Measurements from ENCODE around the gene AIFM2. TPM values are rescaled to one million over a fixed set of nuclear protein-coding genes. Genes with fewer than 3 reads are reported as not detected.

Gene AIFM2
- total RNA-seq, 4 donors from 2014 or later: 22.0 to 38.3 (median 31.1) TPM

DNA sequence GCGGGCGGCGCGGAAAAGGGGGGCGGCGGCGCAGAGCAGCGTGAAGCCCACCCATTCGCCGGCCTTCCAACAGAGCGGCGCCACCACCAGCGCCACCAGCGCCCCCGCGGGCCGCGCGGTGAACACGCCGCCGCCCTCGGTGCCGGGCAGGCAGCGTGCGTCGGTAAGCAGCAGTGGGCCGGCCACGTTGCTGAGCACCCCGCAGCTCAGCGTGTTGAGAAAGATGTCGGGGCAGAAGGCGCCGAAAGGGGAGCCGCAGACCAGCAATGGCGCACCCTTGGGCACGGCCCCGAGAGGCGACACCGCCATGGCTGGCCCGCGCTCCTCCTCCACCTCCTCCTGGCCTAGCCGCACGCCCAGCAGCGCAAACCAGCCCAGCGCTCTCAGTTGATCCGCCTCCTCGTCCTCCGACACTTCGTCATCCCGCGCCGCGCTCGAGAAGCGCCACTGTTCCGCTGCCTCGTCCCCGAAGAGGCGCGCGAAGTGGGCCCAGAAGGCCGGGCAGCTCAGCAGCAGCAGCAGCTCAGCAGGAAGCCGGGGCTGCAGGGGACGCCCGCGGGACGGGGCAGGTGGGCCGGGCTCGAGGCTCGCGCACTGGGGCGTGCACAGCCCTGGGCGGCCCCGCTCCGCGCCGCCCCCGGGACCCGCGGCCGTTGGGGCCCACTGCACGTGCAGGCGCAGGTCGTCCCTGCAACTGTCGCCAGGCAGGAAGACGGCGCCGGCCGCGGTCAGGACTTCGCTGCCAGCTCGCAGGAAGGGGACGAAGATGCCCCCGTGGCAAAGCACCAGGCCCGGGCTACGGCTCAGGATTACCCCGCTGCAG, 13.3 kb upstream of the AIFM2 start:
- H3K4me1 ChIP-seq: peaks cover 13 to 17% of the 10 kb centered on the region in 2 donors
- peak in 1 of 2 donors; percentile 31 for TF ChIP-seq POLR2A (IDR thresholded peaks at IDR 0.05)
- TF ChIP-seq, protein P1, sequence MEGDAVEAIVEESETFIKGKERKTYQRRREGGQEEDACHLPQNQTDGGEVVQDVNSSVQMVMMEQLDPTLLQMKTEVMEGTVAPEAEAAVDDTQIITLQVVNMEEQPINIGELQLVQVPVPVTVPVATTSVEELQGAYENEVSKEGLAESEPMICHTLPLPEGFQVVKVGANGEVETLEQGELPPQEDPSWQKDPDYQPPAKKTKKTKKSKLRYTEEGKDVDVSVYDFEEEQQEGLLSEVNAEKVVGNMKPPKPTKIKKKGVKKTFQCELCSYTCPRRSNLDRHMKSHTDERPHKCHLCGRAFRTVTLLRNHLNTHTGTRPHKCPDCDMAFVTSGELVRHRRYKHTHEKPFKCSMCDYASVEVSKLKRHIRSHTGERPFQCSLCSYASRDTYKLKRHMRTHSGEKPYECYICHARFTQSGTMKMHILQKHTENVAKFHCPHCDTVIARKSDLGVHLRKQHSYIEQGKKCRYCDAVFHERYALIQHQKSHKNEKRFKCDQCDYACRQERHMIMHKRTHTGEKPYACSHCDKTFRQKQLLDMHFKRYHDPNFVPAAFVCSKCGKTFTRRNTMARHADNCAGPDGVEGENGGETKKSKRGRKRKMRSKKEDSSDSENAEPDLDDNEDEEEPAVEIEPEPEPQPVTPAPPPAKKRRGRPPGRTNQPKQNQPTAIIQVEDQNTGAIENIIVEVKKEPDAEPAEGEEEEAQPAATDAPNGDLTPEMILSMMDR (IDR thresholded peaks at IDR 0.05): peak; percentile 22 to 65 (median 40)
- no peaks in the 10 kb centered on the region for H3K9me3 ChIP-seq
- H3K36me3 ChIP-seq: peaks cover 0 to 9% of the 10 kb centered on the region in 2 donors
- peak overlapping the region; percentile 65 to 96 (median 71) for H3K4me3 ChIP-seq (replicated peaks in 1 of 3)
- WGBS, 2 donors: 0% methylated on average over 4 to 5 of the region's 98 CpGs
- DNase-seq: peak; percentile 60 to 66
- intact Hi-C loops (cut with DNase I): no loop called here
- peak overlapping the region; percentile 65 to 93 (median 87) for H3K27ac ChIP-seq
- H3K27me3 ChIP-seq: no peaks in the 10 kb centered on the region

DNA sequence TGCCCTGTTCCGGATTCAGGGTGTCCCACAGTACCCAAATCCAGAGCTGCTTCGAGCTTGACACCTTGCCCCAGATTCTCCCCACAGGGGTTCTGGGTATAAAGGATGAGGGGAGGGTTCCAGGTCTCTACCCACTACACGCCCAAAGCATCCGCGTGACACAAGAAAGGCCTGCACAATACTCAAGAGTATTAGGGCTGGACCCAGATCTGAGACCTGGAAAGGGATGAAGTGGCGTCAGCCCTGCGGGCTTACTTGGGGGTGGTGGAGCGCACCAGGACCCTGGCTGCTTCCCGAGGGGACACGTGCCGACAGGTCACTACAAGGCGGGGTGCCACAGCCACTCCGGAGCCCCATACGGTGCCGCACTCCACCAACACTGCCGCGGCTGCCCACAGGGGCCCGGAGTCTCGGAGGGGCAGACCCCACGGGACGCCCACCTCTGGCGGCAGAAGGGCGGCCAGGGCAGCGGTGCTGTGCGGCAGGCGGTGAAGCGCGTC, 12.6 kb upstream of the AIFM2 start:
- 10 to 67% methylated on average over 2 to 20 of the region's 28 CpGs for WGBS, 2 donors
- intact Hi-C loops (cut with DNase I): no loop called here
- no peak for TF ChIP-seq POLR2A (IDR thresholded peaks at IDR 0.05)
- TF ChIP-seq, protein P1 (IDR thresholded peaks at IDR 0.05): no peak
- no peaks in the 10 kb centered on the region for H3K27me3 ChIP-seq
- peaks cover 13 to 17% of the 10 kb centered on the region in 2 donors for H3K4me1 ChIP-seq
- peak overlapping the region; percentile 65 to 96 (median 71) for H3K4me3 ChIP-seq (replicated peaks in 1 of 3)
- DNase-seq: peak; percentile 35
- peak overlapping the region; percentile 65 to 93 (median 87) for H3K27ac ChIP-seq
- H3K36me3 ChIP-seq: peaks cover 0 to 4% of the 10 kb centered on the region in 2 donors
- no peaks in the 10 kb centered on the region for H3K9me3 ChIP-seq

DNA sequence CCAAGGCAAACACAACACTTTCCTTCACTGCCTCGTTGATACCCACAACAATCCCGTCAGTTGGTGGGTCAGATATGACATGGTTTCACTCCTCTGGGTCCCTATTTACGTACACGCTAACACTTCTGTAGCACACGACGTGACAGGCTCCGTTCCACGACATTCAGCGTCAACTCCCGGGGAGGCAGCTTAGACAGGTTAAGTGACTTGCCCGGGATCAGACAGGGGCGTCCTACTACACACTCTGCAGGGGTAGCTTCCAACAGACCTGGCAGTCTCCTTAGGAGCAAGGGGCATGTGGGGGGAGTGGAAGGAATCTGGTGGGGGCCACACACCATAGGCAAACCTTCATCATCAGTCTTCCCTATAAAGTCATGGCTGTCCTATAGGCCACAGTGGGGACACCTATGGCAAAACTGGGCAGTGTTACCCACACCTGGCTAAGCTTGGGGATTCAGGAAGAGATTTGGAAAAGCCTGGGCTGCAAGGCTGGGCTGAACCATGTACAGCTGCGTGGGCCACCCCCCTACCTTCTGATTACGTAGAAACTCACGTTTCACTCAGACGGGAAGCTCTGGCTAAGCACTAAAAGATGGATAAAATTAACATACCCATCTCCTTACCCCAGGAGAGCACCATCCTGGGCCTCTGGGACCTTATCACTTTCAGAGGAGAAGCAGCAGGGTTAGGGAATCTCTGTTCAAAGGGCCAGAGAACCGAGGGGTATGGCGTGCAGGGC, 11.9 kb upstream of the AIFM2 start:
- H3K27me3 ChIP-seq: no peaks in the 10 kb centered on the region
- WGBS, 2 donors: 82 to 85% methylated on average over 18 of the region's 18 CpGs
- no peak overlapping the region for H3K27ac ChIP-seq
- TF ChIP-seq, protein P1 (IDR thresholded peaks at IDR 0.05): no peak
- no peak for TF ChIP-seq POLR2A (IDR thresholded peaks at IDR 0.05)
- intact Hi-C loops (cut with DNase I): no loop called here
- DNase-seq: no peak
- H3K4me1 ChIP-seq: peaks cover 13 to 17% of the 10 kb centered on the region in 2 donors
- H3K36me3 ChIP-seq: peaks cover 0 to under 1% of the 10 kb centered on the region in 2 donors
- H3K4me3 ChIP-seq (replicated peaks in 1 of 3): no peak overlapping the region
- no peaks in the 10 kb centered on the region for H3K9me3 ChIP-seq

GRCh38 chr10:70142555-70142954, 9.9 kb upstream of the AIFM2 start:
- no peak for DNase-seq
- intact Hi-C loops (cut with DNase I): no loop called here
- peaks cover 0 to 3% of the 10 kb centered on the region in 2 donors for H3K36me3 ChIP-seq

More at GRCh38 chr10:70142555-70142954, 9.9 kb upstream of the AIFM2 start:
- WGBS, 2 donors: 91% methylated on average over 10 of the region's 10 CpGs
- Histone ChIP-seq H3K4me3 (replicated peaks in 1 of 3) (no peak overlapping the region), H3K27ac (no peak overlapping the region), H3K9me3 (no peaks in the 10 kb centered on the region), H3K27me3 (no peaks in the 10 kb centered on the region), H3K4me1 (peaks cover 13 to 17% of the 10 kb centered on the region in 2 donors)
- TF ChIP-seq, protein P1 (IDR thresholded peaks at IDR 0.05): no peak
- TF ChIP-seq POLR2A (IDR thresholded peaks at IDR 0.05): no peak

Measured in thyroid gland (tissue), 4 donors.